ENCODE data around the gene PRKAR2A. TPM values are rescaled to one million over a fixed set of nuclear protein-coding genes. Genes with fewer than 3 reads are reported as not detected.
"Not testable (repeated sequence)": the region's sequence is repeated elsewhere in the genome, so short reads cannot be mapped to it uniquely, and the experiment has no call there.

PRKAR2A gene
- total RNA-seq, 2 donors from 2014 or later = 14.8 to 32.0 TPM

GRCh38 chr3:48820612-48821324, 26.9 kb downstream of the PRKAR2A start:
- 82 to 97% methylated on average over 2 of the region's 2 CpGs for WGBS, 2 donors
- intact Hi-C loops (cut with DNase I) = no loop called here
- DNase-seq (peak in 2 of 4 donors; percentile 19 to 28), ATAC-seq (no peak)
- Histone ChIP-seq H3K27me3 (no peaks in the 10 kb centered on the region), H3K9me3 (peaks cover 0 to 2% (median 0%) of the 10 kb centered on the region in 3 donors), H3K27ac (no peak overlapping the region), H3K36me3 (replicated peaks in 1 of 2; ENCODE audit: insufficient read depth in 1 of 2, low read depth in 2 of 2) (no peaks in the 10 kb centered on the region), H3K4me3 (no peak overlapping the region), H3K4me1 (peaks cover 22% of the 10 kb centered on the region)
- TF ChIP-seq POLR2A (IDR thresholded peaks at IDR 0.05) = no peak
- TF ChIP-seq, protein P1, sequence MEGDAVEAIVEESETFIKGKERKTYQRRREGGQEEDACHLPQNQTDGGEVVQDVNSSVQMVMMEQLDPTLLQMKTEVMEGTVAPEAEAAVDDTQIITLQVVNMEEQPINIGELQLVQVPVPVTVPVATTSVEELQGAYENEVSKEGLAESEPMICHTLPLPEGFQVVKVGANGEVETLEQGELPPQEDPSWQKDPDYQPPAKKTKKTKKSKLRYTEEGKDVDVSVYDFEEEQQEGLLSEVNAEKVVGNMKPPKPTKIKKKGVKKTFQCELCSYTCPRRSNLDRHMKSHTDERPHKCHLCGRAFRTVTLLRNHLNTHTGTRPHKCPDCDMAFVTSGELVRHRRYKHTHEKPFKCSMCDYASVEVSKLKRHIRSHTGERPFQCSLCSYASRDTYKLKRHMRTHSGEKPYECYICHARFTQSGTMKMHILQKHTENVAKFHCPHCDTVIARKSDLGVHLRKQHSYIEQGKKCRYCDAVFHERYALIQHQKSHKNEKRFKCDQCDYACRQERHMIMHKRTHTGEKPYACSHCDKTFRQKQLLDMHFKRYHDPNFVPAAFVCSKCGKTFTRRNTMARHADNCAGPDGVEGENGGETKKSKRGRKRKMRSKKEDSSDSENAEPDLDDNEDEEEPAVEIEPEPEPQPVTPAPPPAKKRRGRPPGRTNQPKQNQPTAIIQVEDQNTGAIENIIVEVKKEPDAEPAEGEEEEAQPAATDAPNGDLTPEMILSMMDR (IDR thresholded peaks at IDR 0.05) = no peak

- TF ChIP-seq POLR2A (IDR thresholded peaks at IDR 0.05) = no peak
- TF ChIP-seq, protein P1 (IDR thresholded peaks at IDR 0.05) = no peak
- no peaks in the 10 kb centered on the region for H3K27me3 ChIP-seq
- 92 to 94% methylated on average over 7 of the region's 7 CpGs for WGBS, 2 donors
- H3K27ac ChIP-seq = no peak overlapping the region
- no peak overlapping the region for H3K4me3 ChIP-seq
- peaks cover 0 to 2% (median 0%) of the 10 kb centered on the region in 3 donors for H3K9me3 ChIP-seq
- peaks cover 22% of the 10 kb centered on the region for H3K4me1 ChIP-seq
- DNase-seq (no peak), ATAC-seq (no peak)
- intact Hi-C loops (cut with DNase I) = no loop called here
- no peaks in the 10 kb centered on the region for H3K36me3 ChIP-seq (replicated peaks in 1 of 2; ENCODE audit: insufficient read depth in 1 of 2, low read depth in 2 of 2)
Measured at GRCh38 chr3:48819234-48820221, 28.1 kb downstream of the PRKAR2A start.

GRCh38 chr3:48811524-48811923, 36.1 kb downstream of the PRKAR2A start:
- 78 to 84% methylated on average over 3 of the region's 3 CpGs for WGBS, 2 donors

GRCh38 chr3:48804930-48805329, 42.7 kb downstream of the PRKAR2A start:
- no peak overlapping the region for H3K4me3 ChIP-seq
- WGBS, 2 donors = 90 to 97% methylated on average over 4 of the region's 4 CpGs
- H3K9me3 ChIP-seq = no peaks in the 10 kb centered on the region
- H3K36me3 ChIP-seq (replicated peaks in 1 of 2; ENCODE audit: insufficient read depth in 1 of 2, low read depth in 2 of 2) = no peaks in the 10 kb centered on the region
- ATAC-seq (no peak), DNase-seq (no peak)
- TF ChIP-seq, protein P1 (IDR thresholded peaks at IDR 0.05) = no peak
- TF ChIP-seq POLR2A (IDR thresholded peaks at IDR 0.05) = no peak
- H3K27ac ChIP-seq = no peak overlapping the region
- H3K4me1 ChIP-seq = no peaks in the 10 kb centered on the region
- intact Hi-C loops (cut with DNase I) = no loop called here
- H3K27me3 ChIP-seq = no peaks in the 10 kb centered on the region

More at GRCh38 chr3:48811524-48811923, 36.1 kb downstream of the PRKAR2A start:
- ATAC-seq = no peak
- Histone ChIP-seq H3K27ac (no peak overlapping the region), H3K9me3 (no peaks in the 10 kb centered on the region), H3K36me3 (replicated peaks in 1 of 2; ENCODE audit: insufficient read depth in 1 of 2, low read depth in 2 of 2) (no peaks in the 10 kb centered on the region), H3K4me1 (no peaks in the 10 kb centered on the region), H3K27me3 (no peaks in the 10 kb centered on the region), H3K4me3 (no peak overlapping the region)
- DNase-seq = no peak
- intact Hi-C loops (cut with DNase I) = no loop called here
- TF ChIP-seq, protein P1 (IDR thresholded peaks at IDR 0.05) = no peak
- TF ChIP-seq POLR2A (IDR thresholded peaks at IDR 0.05) = no peak

DNA sequence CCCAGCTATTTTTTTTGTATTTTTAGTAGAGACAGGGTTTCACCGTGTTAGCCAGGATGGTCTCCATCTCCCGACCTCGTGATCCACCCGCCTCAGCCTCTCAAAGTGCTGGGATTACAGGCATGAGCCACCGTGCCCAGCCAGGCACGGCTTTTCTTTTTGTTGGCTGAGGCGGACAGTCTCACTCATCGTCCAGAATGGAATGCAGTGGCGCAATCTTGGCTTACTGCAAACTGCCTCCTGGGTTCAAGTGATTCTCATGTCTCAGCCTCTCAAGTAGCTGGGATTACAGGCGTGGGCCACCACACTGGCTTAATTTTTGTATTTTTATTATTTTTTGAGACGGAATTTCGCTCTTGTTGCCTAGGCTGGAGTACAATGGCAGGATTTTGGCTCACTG, 46.8 kb downstream of the PRKAR2A start:
- DNase-seq; H3K4me1 ChIP-seq; H3K27me3 ChIP-seq; H3K9me3 ChIP-seq; H3K36me3 ChIP-seq (replicated peaks in 1 of 2; ENCODE audit: insufficient read depth in 1 of 2, low read depth in 2 of 2); H3K27ac ChIP-seq; H3K4me3 ChIP-seq; ATAC-seq; intact Hi-C loops (cut with DNase I): not testable (repeated sequence)
- WGBS, 2 donors = 97 to 99% methylated on average over 12 of the region's 12 CpGs

All from body of pancreas (tissue), 4 donors.